Putamen (tissue), 1 donor: ENCODE results near the gene CCT3.

Source experiments
- DNase-seq: peaks from one replicate; pipeline ENCODE4 v3.0.0-alpha.2; 2016; ENCODE audit warnings: low spot score

Gene CCT3

GRCh38 chr1:156276966-156277381 lies 61.1 kb downstream of the CCT3 start:
- DNase-seq, result no peak

DNA sequence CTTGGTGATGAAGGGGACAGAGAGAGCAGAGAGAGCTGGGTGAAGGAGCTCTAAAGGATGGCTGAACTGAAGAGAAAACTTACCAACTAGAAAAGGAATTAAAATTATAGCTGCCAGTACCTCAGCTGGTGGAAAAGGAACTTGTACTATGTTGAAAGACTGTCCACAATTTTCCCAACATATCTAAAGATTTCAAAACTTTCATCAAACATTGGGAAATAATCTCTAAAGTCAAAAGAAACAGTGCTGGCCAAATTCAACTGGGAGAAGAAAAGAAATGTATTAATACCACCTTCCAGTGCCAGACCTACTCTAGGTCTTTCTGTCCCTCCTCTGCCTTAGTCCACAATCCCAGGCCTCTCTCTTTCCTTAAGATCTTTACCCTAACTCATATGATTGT lies 61.6 kb downstream of the CCT3 start:
- no peak for DNase-seq

- no peak for DNase-seq
Observed at GRCh38 chr1:156270314-156270713, 67.8 kb downstream of the CCT3 start.

- DNase-seq, result no peak
Observed at GRCh38 chr1:156268336-156268735, 69.8 kb downstream of the CCT3 start.

- DNase-seq, result no peak
Observed at GRCh38 chr1:156266051-156266450, 72.0 kb downstream of the CCT3 start.

DNA sequence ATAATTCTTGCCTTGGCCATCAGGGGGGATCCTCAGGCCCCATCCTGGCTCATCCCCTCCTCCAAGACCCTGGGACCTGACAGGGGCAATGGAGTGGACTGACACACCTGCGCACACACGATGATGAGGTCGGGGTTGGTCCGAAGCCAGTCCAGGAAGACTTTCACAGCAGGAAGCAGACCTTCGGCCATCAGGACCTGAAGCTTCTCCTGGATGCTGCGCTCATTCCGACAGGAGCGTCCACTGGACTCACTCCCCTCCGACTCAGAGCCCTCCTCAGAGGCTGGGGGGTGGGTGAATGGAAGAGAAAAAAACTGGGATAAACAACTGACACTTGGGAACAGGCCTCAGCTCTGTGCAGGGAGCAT lies 74.8 kb downstream of the CCT3 start:
- DNase-seq, result no peak

GRCh38 chr1:156262461-156263287 lies 75.4 kb downstream of the CCT3 start:
- DNase-seq, result no peak

DNA sequence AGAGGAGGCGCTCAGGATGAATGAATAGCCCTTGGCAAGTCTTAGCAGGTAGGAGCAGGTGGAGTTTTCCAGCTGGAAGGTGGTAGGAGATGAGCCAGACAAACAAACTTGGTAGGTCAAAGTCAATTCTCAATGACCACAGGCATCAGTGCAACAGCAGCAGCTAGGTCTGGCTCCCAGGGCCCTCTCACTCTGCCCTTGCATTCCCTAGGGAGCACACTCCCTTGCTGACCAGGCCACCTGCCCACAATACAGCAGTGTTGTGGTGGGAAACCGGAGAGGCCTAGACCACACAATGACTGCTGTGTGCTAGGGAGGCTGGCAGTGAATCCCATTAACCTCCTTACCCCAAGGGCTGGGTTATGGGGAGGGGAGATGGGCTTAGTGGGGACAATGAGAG lies 77.2 kb downstream of the CCT3 start:
- peak; percentile 76 for DNase-seq

- DNase-seq, result peak; percentile 64
Observed at GRCh38 chr1:156259805-156260204, 78.3 kb downstream of the CCT3 start.
